GM23338 (cell line): ENCODE measurements around the gene MALRD1.

Experiments used
- EZH2 ChIP-seq: fragments of 200-600 bp; sonication (generic); IDR thresholded peaks from one replicate; pipeline ENCODE4 v1.8.0; 2017; ENCODE audit warnings: antibody characterized with exemption, mild to moderate bottlenecking, low read depth; ENCODE audit not compliant: unreplicated experiment
- JUNB ChIP-seq: IDR thresholded peaks from one replicate; pipeline ENCODE4 v1.6.1; 2016; ENCODE audit warnings: antibody characterized with exemption; ENCODE audit not compliant: unreplicated experiment
- ZNF331 ChIP-seq: fragments of 250-450 bp; sonication (Bioruptor Pico); IDR thresholded peaks from 2 replicates; pipeline ENCODE4 v1.5.0; 2020; ENCODE audit warnings: low read depth, mild to moderate bottlenecking, moderate library complexity
- TF ChIP-seq, protein P1 (sequence below), 2 experiments: fragments of 200-600 bp in 1 of 2; sonication (generic) in 1 of 2; conservative IDR thresholded peaks; 2 replicates each; pipeline versions ENCODE4 v1.5.1 to v1.6.1; 2016 to 2017; ENCODE audit warnings: antibody characterized with exemption in 2 of 2, low read depth in 2 of 2, mild to moderate bottlenecking in 2 of 2, moderate library complexity in 1 of 2
- TF ChIP-seq, protein P2 (sequence below): IDR thresholded peaks from 2 replicates; pipeline ENCODE4 v1.6.1; 2016; ENCODE audit warnings: antibody characterized with exemption

DNA sequence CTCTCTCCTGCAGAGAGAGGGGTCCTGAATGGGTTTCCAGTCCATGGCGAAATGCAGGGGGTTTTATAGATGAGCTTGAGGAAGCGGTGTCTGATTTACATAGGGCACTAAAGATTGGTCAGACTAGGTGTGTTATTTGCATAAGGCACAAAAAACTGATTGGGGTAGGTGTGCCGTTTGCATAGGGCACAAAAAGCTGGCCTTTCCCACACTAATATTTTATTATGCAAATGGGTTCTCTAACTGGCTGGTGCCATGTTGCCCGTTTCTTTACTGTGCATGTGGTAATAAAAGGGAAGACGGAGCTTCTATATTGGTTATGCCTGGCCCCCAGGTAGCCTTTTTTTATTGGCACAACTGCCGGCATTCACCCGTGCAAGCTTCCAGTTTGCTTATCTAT is 50.2 kb downstream of the MALRD1 start:
- no peak for TF ChIP-seq EZH2
- TF ChIP-seq JUNB: no peak
- TF ChIP-seq, protein P1, sequence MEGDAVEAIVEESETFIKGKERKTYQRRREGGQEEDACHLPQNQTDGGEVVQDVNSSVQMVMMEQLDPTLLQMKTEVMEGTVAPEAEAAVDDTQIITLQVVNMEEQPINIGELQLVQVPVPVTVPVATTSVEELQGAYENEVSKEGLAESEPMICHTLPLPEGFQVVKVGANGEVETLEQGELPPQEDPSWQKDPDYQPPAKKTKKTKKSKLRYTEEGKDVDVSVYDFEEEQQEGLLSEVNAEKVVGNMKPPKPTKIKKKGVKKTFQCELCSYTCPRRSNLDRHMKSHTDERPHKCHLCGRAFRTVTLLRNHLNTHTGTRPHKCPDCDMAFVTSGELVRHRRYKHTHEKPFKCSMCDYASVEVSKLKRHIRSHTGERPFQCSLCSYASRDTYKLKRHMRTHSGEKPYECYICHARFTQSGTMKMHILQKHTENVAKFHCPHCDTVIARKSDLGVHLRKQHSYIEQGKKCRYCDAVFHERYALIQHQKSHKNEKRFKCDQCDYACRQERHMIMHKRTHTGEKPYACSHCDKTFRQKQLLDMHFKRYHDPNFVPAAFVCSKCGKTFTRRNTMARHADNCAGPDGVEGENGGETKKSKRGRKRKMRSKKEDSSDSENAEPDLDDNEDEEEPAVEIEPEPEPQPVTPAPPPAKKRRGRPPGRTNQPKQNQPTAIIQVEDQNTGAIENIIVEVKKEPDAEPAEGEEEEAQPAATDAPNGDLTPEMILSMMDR (conservative IDR thresholded peaks at IDR 0.05; ENCODE audit: low read depth in 2 of 2): no peak
- TF ChIP-seq, protein P2, sequence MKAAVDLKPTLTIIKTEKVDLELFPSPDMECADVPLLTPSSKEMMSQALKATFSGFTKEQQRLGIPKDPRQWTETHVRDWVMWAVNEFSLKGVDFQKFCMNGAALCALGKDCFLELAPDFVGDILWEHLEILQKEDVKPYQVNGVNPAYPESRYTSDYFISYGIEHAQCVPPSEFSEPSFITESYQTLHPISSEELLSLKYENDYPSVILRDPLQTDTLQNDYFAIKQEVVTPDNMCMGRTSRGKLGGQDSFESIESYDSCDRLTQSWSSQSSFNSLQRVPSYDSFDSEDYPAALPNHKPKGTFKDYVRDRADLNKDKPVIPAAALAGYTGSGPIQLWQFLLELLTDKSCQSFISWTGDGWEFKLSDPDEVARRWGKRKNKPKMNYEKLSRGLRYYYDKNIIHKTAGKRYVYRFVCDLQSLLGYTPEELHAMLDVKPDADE: no peak
- no peak for TF ChIP-seq ZNF331
